Central memory CD8-positive, alpha-beta T cell (primary cell): Measurements from ENCODE around the gene TSR3.

ENCODE experiments used
- ATAC-seq: fragments of 150-1000 bp; cut with Tn5 transposase; replicated peaks from 2 replicates; pipeline ENCODE4 v1.10.0; 2022; ENCODE audit warnings: mild to moderate bottlenecking, moderate FRiP score, moderate number of reproducible peaks; ENCODE audit not compliant: poor library complexity, severe bottlenecking; ENCODE audit errors: extremely low read depth
- DNase-seq, 2 donors: peaks; one replicate each; pipeline ENCODE4 v3.0.0; 2021; ENCODE audit warnings: low spot score in 2 of 2
- H3K27ac Mint-ChIP-seq: one replicate; pipeline ENCODE4 v1.8.0; 2022; ENCODE audit warnings: low read depth, mild to moderate bottlenecking, moderate library complexity, mixed read lengths
- H3K27me3 Mint-ChIP-seq: one replicate; pipeline ENCODE4 v1.8.0; 2022; ENCODE audit warnings: mixed read lengths
- H3K36me3 Mint-ChIP-seq: one replicate; pipeline ENCODE4 v1.8.0; 2022; ENCODE audit warnings: mild to moderate bottlenecking, moderate library complexity, mixed read lengths; ENCODE audit not compliant: insufficient read depth
- H3K4me1 Mint-ChIP-seq: one replicate; pipeline ENCODE4 v1.8.0; 2022; ENCODE audit warnings: mixed read lengths
- H3K4me3 Mint-ChIP-seq: one replicate; pipeline ENCODE4 v1.8.0; 2022; ENCODE audit warnings: mild to moderate bottlenecking, moderate library complexity, mixed read lengths
- H3K9me3 Mint-ChIP-seq: one replicate; pipeline ENCODE4 v1.8.0; 2022; ENCODE audit warnings: mixed read lengths

TSR3 gene

DNA sequence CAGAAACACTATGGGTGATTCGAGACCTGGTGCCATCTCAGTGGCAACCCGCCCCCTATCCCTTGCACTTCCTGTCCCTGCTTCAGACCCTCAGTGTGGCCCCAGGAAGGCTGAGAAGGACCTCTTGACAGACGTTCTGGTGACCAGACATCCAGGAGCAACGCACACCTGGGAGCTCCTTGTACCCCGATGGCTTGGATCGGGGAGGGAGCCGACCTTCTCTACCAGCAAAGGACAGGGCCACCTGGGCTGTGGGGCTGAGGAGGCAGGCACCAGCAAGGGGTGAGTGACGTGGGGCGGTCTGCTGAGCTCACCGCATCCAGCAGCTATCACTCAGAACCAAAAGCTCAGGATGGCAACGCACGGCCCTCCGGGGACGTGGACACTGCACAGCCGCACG is 35.7 kb upstream of the TSR3 start:
- Mint-ChIP-seq H3K36me3 (peaks cover 24% of the 10 kb centered on the region), H3K4me3 (no peak overlapping the region), H3K4me1 (no peaks in the 10 kb centered on the region), H3K27me3 (no peaks in the 10 kb centered on the region), H3K27ac (no peak overlapping the region), H3K9me3 (no peaks in the 10 kb centered on the region)
- ATAC-seq (no peak), DNase-seq (no peak)

DNA sequence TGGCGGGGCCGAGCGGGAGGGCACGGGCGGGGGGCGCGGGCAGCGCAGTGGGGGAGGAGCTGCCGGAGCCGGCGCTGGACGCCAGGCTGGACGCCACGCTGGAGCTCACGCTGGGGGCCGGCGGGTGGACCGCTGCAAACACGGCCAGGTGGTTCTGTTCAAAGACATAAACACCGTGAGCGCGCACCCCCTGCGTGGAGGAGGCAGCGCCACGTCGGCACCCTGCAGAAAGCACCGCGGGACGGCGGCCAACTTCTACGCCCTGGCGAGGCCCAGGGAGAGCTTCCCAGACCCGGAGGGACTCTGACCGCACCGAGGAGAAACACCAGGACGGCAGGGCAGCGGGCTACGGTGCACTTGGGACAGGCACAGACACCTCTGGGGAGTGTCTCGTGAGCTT is 33.6 kb upstream of the TSR3 start:
- no peak overlapping the region for H3K27ac Mint-ChIP-seq
- DNase-seq (no peak), ATAC-seq (no peak)
- no peaks in the 10 kb centered on the region for H3K27me3 Mint-ChIP-seq
- H3K9me3 Mint-ChIP-seq = no peaks in the 10 kb centered on the region
- no peaks in the 10 kb centered on the region for H3K4me1 Mint-ChIP-seq
- H3K4me3 Mint-ChIP-seq = no peak overlapping the region
- peaks cover 23% of the 10 kb centered on the region for H3K36me3 Mint-ChIP-seq

DNA sequence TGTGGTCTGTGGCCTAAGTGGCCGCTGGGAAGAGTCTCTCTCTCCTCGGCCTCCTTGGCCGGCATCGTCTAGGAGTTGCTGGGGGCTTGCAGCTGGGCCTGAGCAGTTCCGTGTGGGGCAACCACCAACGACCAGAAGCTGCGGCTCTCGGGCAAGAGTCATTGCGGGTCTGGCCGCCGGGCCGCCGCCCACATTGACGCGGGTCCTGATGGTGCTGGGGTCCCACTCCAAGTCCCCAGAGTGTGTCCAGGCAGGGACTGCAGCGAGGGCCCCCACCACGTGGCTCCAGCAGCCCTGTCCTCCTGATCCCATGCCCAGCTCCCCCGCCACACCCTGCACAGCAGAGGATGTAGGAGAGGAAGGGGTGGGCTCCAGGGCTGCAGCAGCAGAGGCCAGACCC is 31.9 kb upstream of the TSR3 start:
- H3K36me3 Mint-ChIP-seq = peaks cover 25% of the 10 kb centered on the region
- peaks cover 10% of the 10 kb centered on the region for H3K4me1 Mint-ChIP-seq
- no peak overlapping the region for H3K27ac Mint-ChIP-seq
- DNase-seq (no peak), ATAC-seq (no peak)
- H3K27me3 Mint-ChIP-seq = no peaks in the 10 kb centered on the region
- no peaks in the 10 kb centered on the region for H3K9me3 Mint-ChIP-seq
- no peak overlapping the region for H3K4me3 Mint-ChIP-seq

DNA sequence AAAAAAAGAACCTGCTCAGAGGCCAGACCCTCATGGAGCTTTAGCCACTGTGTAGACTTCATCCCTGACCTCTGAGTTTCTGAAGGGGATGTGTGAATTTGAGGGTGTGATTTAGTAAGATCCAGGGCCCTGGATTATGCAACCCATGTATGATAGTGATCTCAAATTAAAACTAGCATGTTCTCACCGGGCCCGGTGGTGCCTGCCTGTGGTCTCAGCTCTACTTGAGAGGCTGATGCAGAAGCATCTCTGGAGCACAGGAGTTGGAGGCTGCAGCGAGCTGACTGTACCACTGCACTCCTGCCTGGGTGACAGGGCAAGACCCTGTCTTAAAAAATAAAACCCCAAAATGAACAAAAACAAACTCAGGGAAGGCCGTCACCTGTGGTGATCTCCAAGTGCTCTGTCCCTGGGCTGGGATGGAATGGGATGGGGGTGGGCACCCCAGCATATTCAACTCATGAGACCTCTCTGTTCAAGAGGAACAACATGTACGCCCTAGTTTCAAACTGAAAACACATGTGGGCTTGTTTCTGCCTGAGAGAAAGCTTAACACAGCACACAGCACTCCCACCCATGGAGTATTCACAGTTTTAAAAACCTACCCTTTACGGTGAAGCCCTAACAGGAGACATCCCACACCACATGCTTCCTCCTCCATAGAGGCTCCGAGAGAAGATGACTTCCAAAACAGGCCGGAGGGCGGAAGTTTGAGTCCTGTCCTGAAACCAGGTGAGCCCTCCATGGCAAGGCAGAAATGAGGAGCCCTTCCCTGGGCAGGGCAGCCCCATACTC is 30.1 kb upstream of the TSR3 start:
- peaks cover 20% of the 10 kb centered on the region for H3K4me1 Mint-ChIP-seq
- H3K36me3 Mint-ChIP-seq = peaks cover 26% of the 10 kb centered on the region
- no peak overlapping the region for H3K4me3 Mint-ChIP-seq
- DNase-seq (no peak), ATAC-seq (no peak)
- H3K27ac Mint-ChIP-seq = no peak overlapping the region
- no peaks in the 10 kb centered on the region for H3K27me3 Mint-ChIP-seq
- H3K9me3 Mint-ChIP-seq = no peaks in the 10 kb centered on the region

DNA sequence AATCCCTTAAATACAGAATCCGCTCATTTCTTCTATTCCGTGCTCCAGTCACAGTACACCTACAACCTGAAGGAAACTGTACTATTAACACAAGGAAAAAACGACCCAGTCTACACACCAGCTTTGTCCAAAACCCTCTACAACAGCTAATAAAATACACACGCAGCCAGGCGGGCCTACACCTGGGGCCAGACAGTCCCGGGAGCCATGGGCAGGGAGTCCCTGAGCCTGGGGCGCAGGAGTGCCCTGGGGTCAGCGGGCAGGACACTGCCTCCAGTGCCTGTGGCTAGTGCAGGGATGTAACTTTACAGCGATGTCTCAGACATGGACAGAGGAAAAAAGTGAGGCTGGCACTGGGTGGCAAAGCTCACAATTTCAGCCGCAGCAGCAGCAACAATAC is 28.5 kb upstream of the TSR3 start:
- no peaks in the 10 kb centered on the region for H3K9me3 Mint-ChIP-seq
- peak overlapping the region; percentile 77 for H3K4me3 Mint-ChIP-seq
- H3K27me3 Mint-ChIP-seq = no peaks in the 10 kb centered on the region
- H3K36me3 Mint-ChIP-seq = peaks cover 27% of the 10 kb centered on the region
- ATAC-seq = no peak
- DNase-seq = no peak
- peaks cover 20% of the 10 kb centered on the region for H3K4me1 Mint-ChIP-seq
- H3K27ac Mint-ChIP-seq = peak overlapping the region; percentile 49

DNA sequence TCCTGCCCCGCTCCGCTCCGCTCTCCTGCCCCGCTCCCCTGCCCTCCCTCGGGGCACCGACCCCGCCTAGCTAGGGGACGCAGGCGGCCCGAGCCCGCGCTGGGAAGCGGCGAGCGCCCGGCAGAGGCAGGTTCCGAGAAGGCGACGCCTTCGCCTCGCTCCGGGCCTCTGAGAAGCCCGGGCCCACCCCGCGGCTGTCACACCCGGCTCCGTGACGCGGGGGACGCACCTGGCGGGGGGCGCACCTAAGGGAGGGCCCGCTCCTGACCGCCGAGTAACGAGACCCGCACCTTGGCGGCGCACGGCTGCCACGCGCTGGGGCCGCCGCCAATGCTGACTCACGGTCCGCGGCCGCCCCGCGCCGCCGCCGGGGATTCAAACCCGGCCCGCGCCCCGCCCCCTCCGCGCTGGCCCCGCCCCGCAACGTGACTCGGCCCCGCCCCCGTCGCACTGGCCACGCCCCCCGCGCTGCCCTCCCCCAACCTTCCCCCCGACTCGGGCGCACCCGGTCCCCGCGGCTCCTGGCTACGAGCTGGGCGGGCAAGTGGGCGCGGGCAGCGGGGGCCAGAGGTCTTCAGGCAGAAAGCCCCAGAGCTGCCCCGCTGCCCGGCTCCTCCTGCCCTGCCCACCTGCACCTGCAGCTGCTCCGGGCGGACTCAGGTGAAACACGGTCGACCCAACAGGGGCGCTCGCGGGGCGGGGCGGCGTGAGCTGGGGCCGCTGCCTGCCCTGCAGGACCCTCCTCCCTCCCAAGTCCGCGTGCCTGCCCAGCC is 27.8 kb upstream of the TSR3 start:
- Mint-ChIP-seq H3K27me3 (no peaks in the 10 kb centered on the region), H3K9me3 (no peaks in the 10 kb centered on the region), H3K36me3 (peaks cover 28% of the 10 kb centered on the region), H3K4me3 (peak overlapping the region; percentile 77), H3K27ac (peak overlapping the region; percentile 82), H3K4me1 (peaks cover 20% of the 10 kb centered on the region)
- ATAC-seq = peak; percentile 57
- DNase-seq = peak; percentile 41 to 46

DNA sequence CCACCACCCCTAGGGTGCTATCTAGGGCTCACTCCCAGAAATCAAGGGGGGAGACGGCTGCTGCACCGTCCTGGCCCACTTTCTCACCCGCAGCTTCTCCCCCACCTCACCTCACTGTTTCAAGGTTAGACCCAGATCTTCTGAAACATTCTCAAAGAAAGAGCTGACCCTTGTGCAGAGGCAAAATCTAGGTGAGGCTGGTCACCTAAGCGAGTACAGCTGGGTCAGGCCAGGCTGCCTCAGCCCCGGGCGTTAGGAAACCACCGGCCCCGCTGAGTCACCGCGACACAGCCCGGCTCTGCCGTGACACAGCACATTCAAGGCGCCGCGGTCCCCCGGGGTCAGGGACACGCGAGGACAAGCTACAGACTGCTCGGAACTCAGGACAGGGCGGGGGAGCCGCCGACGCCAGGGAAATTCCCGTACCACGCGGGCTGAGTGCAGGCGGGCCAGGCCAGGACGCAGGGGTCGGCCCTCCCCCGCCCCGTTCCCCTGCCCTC is 27.2 kb upstream of the TSR3 start:
- peak overlapping the region; percentile 77 for H3K4me3 Mint-ChIP-seq
- peak; percentile 29 to 46 for DNase-seq
- ATAC-seq = peak; percentile 80
- peaks cover 29% of the 10 kb centered on the region for H3K36me3 Mint-ChIP-seq
- peak overlapping the region; percentile 82 for H3K27ac Mint-ChIP-seq
- no peaks in the 10 kb centered on the region for H3K27me3 Mint-ChIP-seq
- peaks cover 20% of the 10 kb centered on the region for H3K4me1 Mint-ChIP-seq
- H3K9me3 Mint-ChIP-seq = no peaks in the 10 kb centered on the region

DNA sequence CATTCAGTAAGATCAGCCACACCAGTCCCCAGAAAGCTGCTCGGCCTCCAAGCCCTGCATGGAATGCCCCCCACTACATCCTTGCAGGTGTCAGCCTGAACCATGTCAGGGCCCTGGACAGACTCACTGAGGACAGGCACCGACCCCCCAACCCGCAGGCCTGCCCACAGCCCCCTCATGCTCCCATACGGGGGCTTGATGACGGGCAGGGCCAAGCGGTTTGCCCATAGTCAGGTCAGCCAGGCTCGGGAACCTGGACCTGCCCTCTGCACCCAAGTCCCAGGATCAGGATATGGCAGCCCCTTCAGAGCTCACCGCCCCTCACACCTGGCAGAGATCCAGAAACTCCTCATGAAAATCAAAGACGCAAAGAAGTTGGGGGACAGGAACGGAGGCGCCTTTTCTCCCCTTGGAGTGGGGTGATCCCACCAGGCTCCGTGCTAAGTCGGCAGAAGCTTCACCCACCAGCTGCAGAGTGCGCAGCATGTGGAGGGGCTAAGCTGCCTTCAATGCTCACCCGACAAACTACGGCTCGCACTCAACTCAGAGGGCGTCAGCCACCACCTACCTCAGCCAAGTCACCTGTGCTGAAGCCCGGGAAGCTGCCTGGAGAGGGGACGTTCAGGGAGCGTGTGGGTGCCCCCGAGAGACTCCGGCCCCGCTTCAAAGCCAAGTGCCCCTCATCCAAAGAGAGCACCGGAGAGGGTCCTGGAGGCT is 26.6 kb upstream of the TSR3 start:
- DNase-seq = no peak
- ATAC-seq = no peak
- Mint-ChIP-seq H3K4me3 (peak overlapping the region; percentile 77), H3K9me3 (no peaks in the 10 kb centered on the region), H3K27me3 (no peaks in the 10 kb centered on the region), H3K4me1 (peaks cover 20% of the 10 kb centered on the region), H3K27ac (peak overlapping the region; percentile 82), H3K36me3 (peaks cover 28% of the 10 kb centered on the region)

DNA sequence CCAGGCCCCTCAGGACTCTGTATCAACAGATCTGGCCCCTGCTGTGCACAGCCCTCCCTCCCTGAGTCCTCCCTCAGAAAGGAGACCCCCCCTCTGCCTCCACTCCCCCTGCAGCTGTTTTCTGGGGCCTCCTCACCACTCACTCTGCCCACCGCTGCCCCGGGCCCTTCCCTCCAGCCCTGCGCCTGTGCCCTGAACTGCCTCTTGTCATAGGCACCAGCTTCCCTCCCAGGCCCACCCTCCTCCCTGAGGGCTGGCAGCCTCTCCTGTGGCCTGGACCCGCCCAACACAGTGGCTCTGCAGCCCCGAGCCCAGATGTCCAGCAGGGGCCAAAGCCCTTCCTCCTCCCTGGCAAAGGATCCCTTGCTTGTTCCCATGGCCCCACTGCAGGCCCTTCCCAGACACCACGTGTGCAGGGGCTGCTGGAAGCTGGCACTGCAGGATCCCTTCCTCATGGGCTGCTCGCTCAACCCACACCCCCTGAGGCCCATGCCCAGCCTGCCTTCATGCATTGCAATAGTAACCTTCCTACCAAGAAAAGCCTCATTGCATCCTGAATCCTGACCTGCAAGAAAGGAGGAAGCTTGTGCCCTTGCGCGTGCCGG is 25.8 kb upstream of the TSR3 start:
- ATAC-seq (no peak), DNase-seq (no peak)
- H3K27me3 Mint-ChIP-seq = no peaks in the 10 kb centered on the region
- peaks cover 20% of the 10 kb centered on the region for H3K4me1 Mint-ChIP-seq
- no peak overlapping the region for H3K27ac Mint-ChIP-seq
- no peaks in the 10 kb centered on the region for H3K9me3 Mint-ChIP-seq
- peaks cover 22% of the 10 kb centered on the region for H3K36me3 Mint-ChIP-seq
- H3K4me3 Mint-ChIP-seq = peak overlapping the region; percentile 77

DNA sequence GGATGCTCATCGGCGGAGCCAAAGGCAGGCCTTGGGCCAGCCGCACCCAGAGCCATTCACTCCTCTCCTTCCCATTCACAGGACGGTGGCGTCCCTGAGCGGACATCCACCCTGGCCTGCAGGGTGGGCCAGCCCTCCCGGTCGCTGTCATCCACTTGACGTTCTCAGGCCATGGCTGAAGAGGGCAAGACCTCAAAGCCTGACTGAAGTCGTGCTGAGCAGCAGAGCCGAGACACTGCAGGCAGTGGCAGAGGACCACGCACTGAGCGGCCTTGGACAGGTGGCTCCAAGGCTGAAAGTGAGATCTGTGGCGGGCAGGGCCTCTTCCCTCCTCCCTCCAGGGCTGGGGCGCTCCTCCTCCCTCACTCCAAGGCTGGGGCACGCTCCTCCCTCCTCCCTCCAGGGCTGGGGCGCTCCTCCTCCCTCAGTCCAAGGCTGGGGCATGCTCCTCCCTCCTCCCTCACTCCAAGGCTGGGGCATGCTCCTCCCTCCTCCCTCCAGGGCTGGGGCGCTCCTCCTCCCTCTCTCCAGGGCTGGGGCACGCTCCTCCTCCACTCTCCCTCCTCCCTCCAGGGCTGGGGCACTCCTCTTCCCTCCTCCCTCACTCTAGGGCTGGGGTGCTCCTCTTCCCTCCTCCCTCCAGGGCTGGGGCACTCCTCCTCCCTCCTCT is 24.2 kb upstream of the TSR3 start:
- Mint-ChIP-seq H3K36me3 (peaks cover 17% of the 10 kb centered on the region), H3K27me3 (no peaks in the 10 kb centered on the region), H3K9me3 (no peaks in the 10 kb centered on the region), H3K27ac (no peak overlapping the region), H3K4me1 (peaks cover 20% of the 10 kb centered on the region), H3K4me3 (no peak overlapping the region)
- ATAC-seq (no peak), DNase-seq (no peak)

DNA sequence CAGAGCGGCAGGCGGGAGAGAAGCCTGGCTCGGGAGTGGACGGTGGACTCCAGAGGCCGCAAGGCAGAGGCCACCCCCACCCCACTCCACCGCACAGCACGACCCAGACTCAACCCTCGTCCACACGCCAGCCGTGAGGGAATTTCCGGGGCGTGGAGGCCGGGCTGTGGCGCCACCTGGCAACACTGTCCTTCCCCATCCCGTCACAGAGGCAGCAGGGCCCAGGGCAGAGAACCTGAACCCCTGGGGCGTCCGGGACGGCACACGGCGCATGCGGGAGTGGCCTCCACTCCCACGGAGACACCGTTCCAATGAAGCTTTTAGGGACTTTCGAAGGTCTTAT is 23.6 kb upstream of the TSR3 start:
- Mint-ChIP-seq H3K4me1 (peaks cover 20% of the 10 kb centered on the region), H3K27me3 (no peaks in the 10 kb centered on the region), H3K27ac (no peak overlapping the region), H3K36me3 (peaks cover 18% of the 10 kb centered on the region), H3K4me3 (no peak overlapping the region), H3K9me3 (no peaks in the 10 kb centered on the region)
- ATAC-seq = no peak
- no peak for DNase-seq
